NOMO-1 (cell line): ENCODE results near the gene MECR.
A peak's percentile ranks its signal among the peaks of the same experiment; 100 is the strongest.
"Not testable (repeated sequence)": the region's sequence is repeated elsewhere in the genome, so short reads cannot be mapped to it uniquely, and the experiment has no call there.

Source experiments
- DNase-seq, 2 experiments: peaks; one replicate each; lab custom pipeline; 2025; ENCODE audit not compliant: unreplicated experiment in 2 of 2; lab: John Stamatoyannopoulos, UW

Gene MECR

GRCh38 chr1:29177022-29177705, 53.6 kb downstream of the MECR start:
- DNase-seq = no peak

GRCh38 chr1:29176576-29176975, 54.2 kb downstream of the MECR start:
- no peak for DNase-seq

GRCh38 chr1:29172415-29172939, 58.3 kb downstream of the MECR start:
- no peak for DNase-seq

DNA sequence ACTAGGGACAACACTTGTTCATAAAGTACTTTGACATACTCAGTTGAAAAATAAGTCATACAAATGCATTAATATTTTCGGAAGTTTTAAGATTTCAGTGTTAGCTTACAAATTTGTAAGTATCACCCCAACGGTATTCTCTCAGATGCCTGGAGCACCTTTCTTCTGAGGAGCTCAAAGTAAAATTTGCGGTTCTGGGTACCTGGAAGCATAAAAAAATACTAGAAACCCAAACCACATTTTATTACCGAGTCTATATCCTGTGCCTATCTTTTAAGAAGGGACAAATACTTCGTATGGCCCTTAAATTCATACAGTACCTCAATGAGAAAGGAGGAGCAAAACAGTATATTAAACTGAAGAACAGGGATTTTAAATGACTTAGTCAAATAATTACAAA, 59.2 kb downstream of the MECR start:
- DNase-seq = no peak

GRCh38 chr1:29171089-29171488, 59.6 kb downstream of the MECR start:
- DNase-seq = no peak

GRCh38 chr1:29169976-29170375, 60.8 kb downstream of the MECR start:
- peak in 1 of 2 experiments; percentile 9 for DNase-seq

- no peak for DNase-seq
Observed at GRCh38 chr1:29167904-29168303, 62.8 kb downstream of the MECR start.

GRCh38 chr1:29166291-29166878, 64.3 kb downstream of the MECR start:
- no peak for DNase-seq

DNA sequence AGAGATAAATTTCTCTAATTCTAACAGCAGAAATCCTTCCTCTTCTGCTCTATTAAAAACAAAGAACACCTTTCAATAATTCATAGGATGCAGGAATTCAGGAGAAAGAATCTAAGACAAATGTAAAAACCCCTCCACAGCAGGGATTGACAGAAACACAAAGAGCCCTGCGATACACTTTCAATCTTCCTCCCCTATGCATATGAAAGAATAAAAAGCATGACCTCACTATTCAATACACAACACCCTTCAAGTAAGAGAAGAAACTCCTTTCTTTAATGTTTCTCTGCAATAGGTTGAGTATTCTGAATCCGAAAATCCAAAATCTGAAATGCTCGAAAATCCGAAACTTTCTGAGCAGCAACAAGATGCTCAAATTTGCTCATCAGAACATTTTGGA, 66.1 kb downstream of the MECR start:
- no peak for DNase-seq

- no peak for DNase-seq
Observed at GRCh38 chr1:29162476-29163138, 68.1 kb downstream of the MECR start.

GRCh38 chr1:29162025-29162424, 68.7 kb downstream of the MECR start:
- DNase-seq = no peak

DNA sequence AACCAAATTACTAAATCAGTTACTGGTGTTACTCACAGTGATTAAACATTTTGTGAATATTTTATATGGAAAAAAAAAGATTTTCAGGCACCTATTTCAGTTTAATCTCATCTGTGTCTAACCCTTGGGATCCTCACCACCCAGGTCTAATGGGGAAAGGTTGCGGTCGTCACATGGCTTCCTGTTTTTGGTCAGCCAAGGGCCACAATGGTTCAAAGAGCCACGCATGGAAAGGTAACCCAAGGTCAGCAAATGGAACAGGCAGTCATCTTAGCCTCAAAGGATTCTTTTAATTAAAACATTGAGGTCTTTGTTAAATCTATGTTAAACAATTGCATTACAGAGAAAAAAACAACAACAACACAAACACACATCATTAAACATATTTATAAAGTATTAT, 71.0 kb downstream of the MECR start:
- no peak for DNase-seq

DNA sequence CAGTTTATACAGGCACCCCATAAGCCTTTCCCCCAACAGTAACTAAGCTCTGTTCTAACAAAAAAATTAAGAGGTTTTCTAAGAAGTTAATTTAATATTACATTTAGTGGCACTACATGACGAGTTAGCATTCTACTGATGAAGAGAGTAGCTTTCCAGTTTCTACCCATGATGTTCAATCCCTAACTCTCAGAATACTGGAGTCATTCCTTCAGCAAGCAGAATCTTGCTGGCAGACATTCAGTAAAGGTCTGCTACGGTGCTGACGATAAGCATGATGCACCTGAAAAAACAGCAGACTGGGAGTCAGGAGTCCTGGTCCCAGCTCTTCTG, 73.5 kb downstream of the MECR start:
- no peak for DNase-seq

DNA sequence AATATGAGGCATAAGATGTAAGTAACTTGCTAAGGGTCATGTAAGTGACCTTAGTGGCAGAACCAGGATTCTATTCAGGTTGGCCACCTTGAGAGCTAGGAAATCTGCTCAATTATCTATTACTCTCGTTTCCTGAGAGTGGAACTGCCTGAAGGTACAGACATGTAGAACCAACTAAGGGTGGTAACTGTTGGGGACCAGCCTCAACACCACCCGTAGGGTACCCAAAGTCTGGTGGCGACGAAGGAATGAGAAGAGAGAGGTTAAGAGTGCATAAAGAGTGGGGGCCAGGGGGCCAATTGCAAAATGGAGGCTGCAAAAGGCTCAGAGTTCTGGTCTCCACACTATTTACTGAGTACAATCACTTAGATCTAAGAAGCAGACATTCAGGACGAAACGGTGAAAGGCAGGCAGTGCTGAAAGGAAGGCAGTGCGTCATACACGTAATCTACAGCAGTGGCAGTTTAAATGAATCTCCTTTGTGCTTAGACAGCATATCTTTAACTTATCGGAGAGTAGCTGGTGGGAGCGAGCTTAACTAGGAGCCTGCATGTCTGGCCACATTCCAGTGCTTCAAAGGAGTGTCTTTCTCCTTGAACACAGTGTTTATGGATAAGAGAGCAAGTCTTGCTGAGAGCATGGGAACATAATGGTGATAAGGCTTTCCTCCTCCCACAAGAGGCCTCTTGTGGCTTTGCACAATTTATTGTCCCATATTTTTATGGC, 74.0 kb downstream of the MECR start:
- no peak for DNase-seq

GRCh38 chr1:29152046-29152805, 78.5 kb downstream of the MECR start:
- DNase-seq = no peak

GRCh38 chr1:29150346-29150745, 80.4 kb downstream of the MECR start:
- DNase-seq = not testable (repeated sequence)

DNA sequence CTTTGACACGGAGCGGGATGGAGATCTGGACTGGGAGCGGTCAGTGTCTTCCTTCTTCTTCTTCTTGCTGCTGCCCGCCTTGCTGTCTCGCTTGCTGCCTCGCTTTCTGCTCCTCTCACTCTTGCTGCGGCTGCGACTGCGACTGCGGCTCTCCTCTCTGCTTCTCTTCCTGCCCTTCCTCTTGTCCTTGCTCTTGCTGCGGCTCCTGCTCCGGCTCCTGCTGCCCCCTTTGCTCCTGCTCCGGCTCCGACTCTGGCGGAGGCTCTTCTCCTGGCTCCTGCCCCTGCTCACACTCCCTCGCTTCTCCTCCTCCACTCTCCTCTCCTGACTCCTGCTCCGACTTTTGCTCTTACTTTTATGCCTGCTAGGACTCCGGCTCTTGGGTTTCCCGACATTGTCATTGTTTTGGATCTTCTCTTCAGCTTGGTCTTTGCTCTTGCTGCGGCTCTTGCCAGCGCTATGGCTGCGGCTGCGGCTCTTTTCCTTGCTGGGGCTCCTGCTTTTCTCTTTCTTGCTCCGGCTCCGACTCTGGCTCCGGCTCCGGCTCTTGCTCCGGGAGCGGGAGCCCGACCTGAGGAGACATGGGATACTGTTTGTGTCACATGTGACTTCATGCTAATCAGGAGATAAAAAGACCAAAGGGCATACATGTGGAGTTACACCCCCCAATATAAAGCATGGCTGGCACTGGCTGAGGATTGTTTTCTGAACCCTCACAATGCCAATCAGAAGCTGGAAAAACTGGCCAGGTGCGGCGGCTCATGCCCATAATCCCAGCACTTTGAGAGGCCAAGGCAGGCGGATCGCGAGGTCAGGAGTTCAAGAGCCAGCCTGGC, 81.9 kb downstream of the MECR start:
- no peak for DNase-seq

DNA sequence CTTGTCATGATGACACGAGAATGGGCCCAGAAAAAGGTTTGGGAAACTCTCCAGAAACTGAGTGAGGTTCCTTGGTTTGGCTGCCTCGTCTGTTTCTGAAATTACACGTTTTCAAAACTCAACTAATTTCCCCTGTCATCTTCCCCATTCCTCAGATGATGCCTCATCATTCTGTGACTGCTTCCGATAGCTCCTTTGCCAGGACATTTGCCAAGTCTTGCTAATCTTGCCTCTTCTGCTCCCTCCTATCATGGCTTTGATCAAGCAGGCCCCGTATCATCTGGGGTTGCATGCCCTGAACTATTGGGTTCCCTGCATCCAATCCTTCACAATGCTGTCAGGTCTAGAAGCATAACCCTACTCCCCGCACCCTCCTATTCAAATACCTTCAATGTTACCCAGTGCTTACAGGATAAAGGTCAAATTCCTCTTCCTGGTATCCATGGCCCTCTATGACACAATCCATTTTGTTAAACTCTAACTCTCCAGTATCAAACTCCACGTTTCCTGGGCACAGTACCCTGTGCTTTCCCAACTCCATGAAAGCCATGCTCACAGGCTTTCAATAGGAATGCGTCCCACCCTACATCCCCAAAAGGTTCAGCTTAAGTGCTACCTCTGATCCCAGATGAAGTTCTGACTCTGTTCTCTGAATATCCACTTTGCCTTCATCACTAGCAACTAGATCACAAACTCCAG, 84.8 kb downstream of the MECR start:
- no peak for DNase-seq

GRCh38 chr1:29144178-29144577, 86.6 kb downstream of the MECR start:
- no peak for DNase-seq
